ENCODE results near the gene KIF23.
"Not testable (repeated sequence)": the region's sequence is repeated elsewhere in the genome, so short reads cannot be mapped to it uniquely, and the experiment has no call there.

Gene KIF23

DNA sequence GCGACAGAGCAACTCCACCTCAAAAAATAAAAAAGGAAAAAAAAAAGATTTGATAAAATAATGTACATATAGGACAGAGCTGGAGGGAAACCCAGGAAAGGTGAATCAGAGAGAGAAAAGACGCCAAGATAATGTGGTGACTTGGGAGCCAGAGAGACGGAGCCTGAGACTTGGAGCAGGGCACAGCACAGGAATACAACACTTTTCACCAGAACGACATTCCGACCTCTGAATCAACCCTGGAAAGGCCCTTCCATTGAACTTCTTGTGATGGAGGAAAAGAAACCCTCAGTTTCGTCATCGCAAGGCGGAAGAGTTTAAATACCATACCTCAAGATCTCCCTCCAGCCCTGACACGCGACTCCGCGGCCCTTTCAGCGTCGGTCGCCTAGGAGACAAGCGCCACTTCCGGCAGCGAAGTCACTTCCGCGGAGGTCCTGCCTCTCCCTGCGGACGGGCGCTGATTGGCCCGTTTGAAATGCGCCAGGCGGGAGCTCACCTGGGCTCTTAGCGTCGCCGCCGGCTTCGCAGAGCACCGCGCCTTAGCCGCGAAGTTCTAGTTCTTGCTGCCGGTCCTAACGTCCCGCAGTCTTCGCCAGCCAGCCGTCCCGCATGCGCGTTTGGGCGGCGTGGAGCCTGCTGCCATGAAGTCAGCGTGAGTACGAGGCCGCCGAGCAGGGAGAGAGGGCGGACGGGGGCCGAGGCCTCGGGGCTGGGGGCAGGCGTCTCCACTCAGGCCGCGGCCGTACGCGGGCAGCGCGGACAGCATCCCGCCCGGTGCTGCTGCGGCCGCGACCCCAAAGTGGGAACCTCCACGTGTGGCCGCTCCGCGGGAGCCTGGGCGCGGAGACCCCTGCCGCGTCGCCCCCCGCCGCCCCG, at the start of gene KIF23:
TSS of gene KIF23 (plus strand) at position 528 of the 879 bp plus-strand sequence. CDS start at position 645, 117 bp downstream.
- peak; percentile 84 to 90 for DNase-seq (ENCODE audit: low read depth in 2 of 2)

DNA sequence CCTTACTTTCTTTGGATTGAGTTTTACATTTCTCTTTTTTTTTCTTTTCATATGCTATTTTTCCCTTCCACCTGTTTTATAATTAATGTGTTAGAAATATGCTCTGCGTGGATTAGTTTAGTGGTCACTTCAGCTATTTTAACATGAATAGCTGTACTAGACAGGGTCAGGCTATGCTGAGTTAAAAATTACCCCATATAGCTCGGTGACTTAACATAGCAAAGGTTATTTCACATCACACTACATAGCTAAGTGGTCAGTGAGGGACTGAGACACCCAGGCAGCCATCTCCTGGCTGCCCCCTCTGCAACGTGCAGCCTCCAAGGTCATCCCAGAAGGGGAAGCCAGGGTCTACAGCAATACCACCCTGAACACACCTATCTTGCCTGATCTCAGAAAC, 46.9 kb upstream of the KIF23 start:
- no peak for DNase-seq (ENCODE audit: low read depth in 2 of 2)

DNA sequence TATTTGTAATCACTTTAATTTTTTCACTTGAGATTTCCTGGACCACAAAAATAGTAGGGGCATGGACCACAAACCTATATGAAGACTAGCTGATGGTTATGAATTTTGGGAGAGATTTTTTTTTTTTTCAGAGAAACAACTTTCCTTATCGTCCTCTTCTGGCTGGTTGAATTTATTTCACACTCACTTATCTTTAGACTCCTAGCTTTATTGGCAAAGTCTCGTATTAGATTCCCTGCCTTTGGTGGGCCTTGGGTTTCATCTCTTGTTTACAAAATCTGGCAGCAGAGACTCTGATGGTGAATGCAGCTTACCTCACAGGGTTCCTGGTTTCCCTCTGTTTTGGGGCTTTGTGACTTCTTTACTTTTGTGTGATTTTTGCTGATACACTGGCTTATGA, 44.5 kb upstream of the KIF23 start:
- DNase-seq (ENCODE audit: low read depth in 2 of 2) = no peak

DNA sequence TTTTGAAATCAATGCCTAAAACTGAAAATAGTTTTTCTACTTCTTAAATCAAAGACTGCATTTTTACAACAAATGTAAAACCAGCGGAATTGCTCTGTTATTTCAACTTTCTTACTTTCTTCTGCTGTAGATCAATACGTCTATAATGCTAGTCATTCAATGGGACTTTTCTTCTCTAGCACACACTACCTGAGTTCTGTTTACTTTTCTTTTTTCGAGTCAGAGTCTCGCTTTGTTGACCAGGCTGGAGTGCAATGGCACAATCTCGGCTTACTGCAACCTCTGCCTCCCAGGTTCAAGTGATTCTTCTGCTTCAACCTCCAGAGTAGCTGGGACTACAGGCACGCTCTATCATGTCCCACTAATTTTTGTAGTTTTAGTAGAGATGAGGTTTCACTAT, 40.7 kb upstream of the KIF23 start:
- DNase-seq (ENCODE audit: low read depth in 2 of 2) = no peak

DNA sequence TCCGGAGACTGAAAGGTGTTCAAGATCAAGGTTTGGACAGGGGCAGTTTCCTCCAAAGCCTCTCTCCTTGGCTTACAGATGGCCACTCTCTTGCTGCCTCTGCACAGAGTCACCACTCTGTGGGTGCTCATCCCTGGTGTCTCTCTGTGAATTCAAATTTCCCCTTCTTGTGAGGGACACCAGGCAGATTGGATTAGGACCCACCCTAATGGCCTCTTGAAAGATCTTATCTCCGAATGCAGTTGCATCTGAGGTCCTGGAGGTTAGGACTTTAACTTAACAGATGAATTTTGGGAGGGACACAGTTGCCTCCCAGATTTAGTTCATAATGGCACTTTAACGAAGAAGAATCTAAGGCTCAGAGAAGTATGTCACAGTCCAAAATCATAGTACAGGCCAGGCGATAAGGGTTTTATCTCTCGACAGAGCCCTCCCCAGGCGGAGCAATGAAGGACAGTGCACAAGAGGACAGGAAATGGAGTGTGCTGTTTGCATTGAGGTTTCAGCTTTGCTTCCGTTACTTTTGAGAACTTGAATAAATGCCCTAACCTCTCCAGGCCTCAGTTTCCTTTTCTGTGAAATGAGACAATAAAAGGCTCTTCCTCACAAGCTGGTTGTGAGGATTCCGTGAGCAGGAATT, 38.9 kb upstream of the KIF23 start:
- DNase-seq (ENCODE audit: low read depth in 2 of 2) = no peak

DNA sequence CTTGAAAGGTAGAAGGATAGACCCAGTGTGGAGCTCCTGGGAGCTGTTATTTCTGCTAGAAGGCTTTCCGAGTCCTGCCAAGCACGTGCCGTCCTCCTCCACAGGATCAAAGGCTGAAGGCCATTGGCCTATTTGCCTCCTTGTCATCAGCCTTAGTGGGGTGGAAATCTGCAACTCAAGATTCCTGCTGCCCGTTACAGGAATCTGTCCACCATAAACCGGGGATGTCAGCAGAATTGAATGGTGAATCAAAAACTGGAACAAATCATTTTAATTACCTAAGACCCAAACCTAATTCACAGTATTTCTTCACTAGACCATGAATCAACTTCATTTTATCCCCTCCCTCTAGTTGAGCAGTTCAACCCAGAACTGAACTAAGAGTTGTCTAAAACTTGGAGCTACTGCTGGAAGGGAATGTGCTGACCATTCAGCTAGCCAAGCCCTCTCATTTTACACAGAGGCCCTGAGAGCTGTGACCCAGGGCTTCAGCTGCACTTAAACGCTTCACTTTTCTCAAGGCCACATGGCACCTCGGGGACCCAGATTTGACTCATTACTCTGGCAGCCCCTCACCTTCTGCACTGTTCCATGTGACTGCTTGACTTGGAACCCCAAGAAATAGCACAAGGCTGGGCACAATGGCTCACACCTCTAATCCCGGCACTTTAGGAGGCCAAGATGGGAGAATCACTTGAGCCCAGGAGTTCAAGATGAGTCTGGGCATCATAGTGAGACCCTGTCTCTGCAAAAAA, 36.8 kb upstream of the KIF23 start:
- no peak for DNase-seq (ENCODE audit: low read depth in 2 of 2)

DNA sequence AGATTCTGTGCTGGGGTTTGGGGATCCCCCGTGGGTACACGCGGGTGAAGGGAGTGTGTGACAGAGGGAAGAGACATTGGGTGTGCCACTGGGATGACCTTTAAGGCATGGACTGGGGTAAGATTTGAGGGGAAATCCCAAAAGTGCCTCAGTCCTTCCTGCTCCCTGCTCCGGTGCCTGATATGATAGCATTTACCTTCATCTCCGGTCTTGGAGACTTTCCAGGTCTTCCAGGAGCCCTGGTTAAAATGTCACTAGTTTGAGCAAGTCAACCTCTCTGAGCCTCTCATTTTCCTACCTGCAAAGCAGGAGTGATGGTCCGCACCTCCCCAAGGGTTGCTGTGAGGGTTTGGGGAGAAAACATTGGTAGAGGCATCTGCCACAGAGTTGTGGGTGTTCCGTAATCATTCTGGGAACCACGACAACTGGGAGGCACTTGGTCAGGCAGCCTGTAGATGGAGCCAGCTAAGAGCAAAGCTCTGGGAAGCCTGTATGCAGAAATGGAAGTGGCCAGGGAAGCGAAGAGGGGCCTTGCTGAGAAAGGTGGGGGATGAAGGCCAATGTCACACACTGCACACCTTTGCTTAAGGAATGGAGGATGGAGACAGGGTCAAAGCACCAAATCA, 33.9 kb upstream of the KIF23 start:
- DNase-seq (ENCODE audit: low read depth in 2 of 2) = no peak

DNA sequence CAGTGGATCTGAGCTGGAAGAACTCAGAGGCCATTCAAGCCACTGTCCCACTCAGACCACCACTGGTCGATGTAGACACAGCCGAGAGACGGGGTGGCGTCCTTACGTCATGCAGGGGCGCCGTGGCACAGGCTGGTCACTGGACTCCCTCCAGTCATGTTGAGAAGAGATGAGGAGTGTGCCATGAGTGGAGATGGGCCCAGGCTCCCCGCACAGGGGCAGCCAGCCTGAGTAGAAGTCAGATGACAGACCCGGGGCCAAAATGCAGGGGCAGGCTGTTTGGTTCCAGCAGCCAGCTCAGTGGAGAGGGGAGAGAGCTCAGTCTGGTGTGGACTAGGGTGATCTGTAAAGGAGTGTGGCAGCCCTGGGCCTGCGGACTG, 33.4 kb upstream of the KIF23 start:
- DNase-seq (ENCODE audit: low read depth in 2 of 2) = no peak

DNA sequence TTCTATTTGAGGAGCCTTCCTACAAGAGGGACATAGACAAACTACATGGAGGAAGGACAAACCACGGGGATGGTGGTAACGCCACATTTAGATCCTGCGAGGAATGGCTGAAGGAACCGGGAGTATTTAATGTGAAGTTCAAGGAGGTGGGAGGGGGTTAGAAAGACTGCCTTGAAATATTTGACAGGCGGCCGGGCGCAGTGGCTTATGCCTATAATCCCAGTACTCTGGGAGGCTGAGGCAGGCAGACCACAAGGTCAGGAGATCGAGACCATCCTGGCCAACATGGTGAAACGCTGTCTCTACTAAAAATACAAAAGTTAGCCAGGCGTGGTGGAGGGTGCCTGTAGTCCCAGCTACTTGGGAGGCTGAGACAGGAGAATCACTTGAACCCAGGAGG, 32.0 kb upstream of the KIF23 start:
- DNase-seq (ENCODE audit: low read depth in 2 of 2) = not testable (repeated sequence)

DNA sequence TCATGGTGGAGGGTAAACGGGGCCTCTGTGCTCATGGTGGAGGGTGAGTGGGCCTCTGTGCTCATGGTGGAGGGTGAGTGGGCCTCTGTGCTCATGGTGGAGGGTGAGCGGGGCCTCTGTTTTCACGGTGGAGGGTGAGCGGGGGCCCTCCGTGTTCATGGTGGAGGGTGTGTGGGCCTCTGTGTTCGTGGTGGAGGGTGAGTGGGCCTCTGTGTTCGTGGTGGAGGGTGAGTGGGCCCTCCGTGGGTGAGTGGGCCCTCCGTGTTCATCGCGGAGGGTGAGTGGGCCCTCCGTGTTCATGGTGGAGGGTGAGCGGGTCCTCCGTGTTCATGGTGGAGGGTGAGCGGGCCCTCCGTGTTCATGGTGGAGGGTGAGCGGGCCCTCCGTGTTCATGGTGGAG, 30.1 kb upstream of the KIF23 start:
- DNase-seq (ENCODE audit: low read depth in 2 of 2) = not testable (repeated sequence)

DNA sequence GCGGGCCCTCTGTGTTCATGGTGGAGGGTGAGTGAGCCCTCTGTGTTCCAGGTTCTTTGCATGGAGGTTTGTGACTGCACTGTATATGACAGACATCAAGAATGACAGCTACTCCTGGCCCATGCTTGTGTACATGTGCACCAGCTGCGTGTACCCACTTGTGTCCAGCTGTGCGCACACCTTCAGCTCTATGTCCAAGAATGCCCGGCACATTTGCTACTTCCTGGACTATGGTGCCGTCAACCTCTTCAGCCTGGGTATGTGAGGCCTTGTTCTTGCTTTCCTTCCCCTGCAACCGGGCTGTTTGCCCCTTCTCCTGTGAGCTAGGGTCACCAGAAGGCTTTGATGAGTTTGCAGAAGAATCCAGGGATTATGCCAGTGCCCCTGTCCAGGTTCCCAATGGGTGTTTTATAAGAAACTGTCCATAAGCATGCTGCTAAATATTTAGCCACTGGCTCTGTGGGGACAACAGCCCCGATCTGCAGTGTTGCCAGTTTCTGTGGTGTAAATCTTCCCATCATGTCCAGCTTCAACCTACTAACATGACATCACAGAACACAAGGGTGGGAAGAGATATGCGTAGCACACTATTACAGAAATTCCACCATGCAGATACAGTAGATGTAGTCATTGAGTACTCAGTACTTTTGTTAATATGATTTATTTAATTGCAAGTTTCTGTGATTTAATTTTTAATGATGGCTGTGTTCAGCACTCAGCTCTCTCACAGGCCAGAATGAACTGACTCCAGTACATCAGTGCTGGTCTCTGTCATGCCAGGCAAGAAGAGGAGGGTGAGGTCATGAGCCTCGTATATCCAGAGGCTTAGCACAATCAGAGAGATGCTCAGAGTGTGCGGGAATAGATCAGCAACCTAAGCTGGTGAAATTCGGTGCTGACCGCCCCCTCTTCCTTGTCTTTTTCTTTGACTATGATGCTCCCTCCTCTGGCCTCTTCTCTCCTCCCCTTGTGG, 29.2 kb upstream of the KIF23 start:
- DNase-seq (ENCODE audit: low read depth in 2 of 2) = no peak

DNA sequence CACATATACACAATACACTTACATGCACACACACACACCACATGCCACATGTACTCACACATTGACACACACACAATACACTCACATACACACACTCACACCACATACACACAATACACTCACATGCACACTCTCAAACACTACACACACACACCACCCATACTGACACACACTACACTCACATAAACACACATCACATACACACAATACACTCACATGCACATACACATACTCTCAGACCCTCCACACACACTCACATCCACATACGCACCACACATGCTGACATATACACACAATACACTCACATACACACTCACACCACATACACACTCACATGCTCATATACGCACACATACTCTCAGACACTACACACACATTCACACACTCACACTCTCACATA, 28.3 kb upstream of the KIF23 start:
- DNase-seq (ENCODE audit: low read depth in 2 of 2) = no peak

DNA sequence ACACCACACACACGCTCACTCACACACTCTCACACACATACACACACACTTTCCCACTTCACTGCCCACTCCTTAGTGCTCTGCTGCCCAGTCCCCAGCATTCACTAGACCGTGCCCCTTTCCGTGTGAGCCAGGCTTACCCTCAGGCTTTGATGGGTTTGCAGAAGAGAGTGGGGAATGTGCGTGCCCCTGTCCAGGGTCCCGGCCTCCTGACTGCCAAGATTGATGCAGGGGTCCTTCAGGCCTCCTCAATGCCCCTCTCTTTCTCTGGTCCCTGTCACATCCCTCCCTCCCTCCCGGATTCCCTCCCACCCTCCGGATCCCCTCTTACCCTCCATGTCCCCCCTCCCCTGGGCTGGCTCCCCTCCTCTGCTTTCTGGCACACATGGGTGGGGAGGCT, 27.9 kb upstream of the KIF23 start:
- DNase-seq (ENCODE audit: low read depth in 2 of 2) = no peak

DNA sequence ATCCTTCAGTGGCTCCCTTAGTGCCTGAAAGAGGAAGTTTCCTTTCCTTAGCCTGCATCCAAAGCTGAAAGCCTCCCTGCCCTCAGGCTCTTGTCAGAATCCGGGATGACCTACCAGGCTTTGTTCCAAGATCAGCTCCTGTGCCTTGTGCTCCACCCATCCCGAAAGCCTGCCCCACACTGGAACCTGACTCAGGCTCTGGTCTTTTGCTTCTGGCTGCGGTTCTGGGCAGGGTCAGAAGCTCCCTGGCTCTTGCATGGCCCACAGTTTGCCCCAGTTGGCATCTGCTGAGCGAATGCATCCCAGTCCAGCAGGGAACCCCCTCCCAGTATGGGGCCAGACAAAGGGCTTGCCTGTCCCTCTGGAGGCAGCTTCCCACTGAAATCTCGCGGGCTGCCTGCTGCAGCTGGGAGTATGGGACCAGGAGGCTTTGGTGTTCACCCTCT, 25.9 kb upstream of the KIF23 start:
- DNase-seq (ENCODE audit: low read depth in 2 of 2) = no peak

DNA sequence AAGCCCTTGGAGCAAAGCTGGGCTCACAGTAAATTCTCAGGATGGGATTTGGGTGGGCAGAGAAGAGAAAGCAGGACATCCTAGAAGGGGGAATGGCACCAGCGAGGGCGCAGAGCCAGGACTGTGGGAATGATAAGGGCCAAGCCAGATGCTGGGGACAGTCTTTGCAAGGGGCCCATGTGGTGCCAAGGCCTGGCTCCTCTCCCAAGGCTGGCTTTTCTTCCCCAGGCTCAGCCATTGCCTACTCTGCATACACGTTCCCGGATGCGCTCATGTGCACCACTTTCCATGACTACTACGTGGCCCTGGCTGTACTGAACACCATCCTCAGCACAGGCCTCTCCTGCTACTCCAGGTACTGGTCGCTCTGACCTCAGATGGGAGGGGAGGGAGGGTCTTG, 24.7 kb upstream of the KIF23 start:
- DNase-seq (ENCODE audit: low read depth in 2 of 2) = no peak

DNA sequence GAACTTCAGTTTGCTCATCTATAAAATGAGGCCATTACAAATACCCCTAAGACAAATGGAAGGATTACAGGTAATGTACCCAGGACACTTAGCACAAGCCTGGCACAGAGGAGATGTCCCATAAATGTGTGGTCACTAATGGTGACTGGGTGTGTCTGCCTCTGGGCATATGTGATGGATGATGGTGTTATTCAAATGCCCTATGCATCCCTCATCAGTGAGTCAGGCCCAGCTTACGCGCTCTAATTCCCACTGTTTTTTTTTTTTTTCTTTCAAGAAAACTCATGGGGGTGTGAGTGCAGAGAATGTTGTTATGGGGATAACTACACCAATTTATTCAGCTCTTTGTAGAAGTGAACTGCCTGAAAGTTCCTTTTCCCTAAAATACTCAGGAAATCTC, 23.6 kb upstream of the KIF23 start:
- no peak for DNase-seq (ENCODE audit: low read depth in 2 of 2)

DNA sequence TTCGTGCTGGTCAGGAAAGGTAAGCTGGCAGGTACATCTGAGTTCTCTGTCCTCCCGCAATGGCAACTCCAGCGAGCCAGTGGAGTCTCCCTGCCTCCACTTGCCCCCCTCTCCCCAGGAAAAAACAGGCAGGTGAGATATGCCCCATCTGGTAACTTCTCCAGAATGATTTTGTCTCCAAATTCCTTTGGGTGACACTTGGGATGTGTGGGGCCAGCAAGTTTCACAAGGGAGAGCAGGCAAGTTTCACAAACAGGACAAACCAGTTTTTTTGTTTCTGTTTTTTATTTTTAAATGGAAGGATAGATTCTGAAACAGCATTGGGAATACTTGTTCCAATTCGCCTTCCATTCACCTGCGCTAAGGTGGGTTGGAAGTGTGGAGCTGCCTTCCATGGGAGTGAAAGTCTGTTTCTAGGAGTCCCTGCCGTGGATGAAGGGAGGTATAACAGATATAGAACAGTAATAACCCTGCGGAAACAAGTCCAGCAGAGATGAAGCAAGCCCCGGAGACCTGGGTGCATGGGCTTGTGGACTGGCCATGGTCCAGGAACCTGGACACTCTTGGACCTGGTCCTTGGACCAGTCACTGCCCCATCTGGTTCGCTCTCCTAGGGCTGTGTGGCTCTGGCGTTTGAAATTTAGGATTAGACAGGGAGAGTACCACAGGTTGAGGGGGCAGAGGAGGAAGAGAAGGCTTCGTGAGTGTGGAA, 22.9 kb upstream of the KIF23 start:
- DNase-seq (ENCODE audit: low read depth in 2 of 2) = no peak

DNA sequence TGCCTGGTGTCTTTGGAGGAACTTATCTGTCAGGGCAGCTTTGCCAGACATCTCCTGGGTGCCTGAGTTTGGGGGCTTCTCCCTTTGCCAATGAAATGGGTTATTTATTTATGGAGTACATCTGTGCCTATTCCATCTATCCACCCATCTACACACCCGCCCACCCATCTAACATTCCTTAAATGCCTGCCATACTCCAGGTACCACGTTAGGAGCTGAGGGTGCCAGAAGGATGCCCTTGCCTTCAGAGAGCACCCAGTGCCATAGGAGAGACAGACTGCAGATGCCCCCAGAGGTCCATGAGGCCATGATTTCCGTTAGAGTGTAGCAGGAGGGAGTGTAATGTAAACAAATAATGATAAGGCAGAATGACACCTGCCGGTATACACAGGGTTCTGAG, 21.8 kb upstream of the KIF23 start:
- no peak for DNase-seq (ENCODE audit: low read depth in 2 of 2)

DNA sequence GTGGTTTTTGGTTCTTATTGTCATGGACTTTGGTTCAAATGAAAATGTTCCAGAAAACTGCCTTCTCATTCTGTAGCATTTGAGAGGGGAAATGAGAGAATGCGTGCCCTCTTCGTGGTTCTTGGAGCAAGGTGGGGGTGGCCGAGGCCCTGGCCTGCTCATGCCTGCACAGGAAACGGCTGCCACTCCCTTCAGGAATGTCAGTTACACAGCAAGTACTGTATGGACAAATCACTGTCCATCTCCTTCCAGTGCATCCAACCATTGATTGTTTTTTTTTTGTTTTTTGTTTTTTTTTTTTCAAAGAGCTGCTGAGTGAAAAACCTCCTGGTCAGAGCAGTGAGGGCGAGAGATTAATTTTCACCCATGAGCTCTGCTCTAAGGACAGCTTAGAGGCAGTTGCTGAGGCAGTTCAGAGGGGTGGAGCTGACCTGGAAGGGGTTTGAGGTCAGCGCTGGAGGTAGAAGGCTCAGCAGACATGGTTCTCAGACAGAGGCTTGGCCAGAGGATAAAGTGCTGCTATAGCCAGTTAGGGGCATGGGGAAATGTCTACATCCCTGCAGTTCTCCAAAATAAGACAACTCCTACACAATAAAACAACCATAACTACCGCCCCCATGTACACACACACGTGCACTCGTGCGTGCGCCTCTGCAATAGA, 20.2 kb upstream of the KIF23 start:
- no peak for DNase-seq (ENCODE audit: low read depth in 2 of 2)

Data from stimulated activated CD4-positive, alpha-beta T cell treated with anti-CD3 and anti-CD28 coated beads, Interleukin-4, amount 100 ng/mL, for 48 hours (primary cell).